HG02642 (cell line): ENCODE data around the gene USH2A.
"Not testable (repeated sequence)": the region's sequence is repeated elsewhere in the genome, so short reads cannot be mapped to it uniquely, and the experiment has no call there.

Experiments used
- ATAC-seq: cut with Tn5 transposase; IDR thresholded peaks from one replicate; pipeline ENCODE4 v1.9.1; 2021; ENCODE audit warnings: mild to moderate bottlenecking; ENCODE audit not compliant: unreplicated experiment, poor library complexity

Gene USH2A

DNA sequence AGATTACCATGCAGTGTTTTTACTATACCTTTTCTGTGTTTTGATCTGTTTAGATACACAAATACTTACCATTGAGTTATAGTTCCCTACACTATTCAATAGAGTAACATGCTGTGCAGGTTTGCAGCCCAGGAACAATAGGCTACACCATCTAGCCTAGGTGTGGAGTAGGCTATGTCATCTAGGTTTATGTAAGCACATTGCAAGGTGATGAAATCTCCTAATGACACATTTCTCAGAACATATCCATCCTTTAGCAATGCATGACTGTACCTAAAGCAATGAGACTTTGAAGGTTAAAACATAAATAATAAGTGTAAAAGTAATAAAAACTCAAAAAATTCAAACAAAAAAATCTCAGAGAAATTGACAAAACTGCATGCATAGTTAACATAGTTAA lies 358.6 kb downstream of the USH2A start:
- ATAC-seq, result no peak

DNA sequence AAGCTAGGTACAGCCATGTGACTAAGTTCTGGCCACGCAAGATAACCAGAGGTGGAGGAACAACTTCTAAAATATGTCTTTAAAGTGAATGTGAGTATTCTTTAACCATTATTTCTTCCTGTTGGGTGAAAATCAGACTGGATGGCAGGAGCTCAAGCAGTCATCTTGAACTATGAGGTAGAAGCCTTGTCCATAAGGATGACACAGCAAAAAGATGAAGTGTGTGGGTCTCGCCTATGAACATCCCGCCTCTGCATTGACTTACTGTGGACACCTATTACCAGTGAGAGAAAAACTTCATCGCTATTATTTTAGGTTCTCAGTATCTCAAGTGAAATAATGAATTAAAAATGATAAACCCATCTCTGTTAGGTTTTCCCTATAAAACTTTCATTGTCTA lies 365.3 kb downstream of the USH2A start:
- no peak for ATAC-seq

DNA sequence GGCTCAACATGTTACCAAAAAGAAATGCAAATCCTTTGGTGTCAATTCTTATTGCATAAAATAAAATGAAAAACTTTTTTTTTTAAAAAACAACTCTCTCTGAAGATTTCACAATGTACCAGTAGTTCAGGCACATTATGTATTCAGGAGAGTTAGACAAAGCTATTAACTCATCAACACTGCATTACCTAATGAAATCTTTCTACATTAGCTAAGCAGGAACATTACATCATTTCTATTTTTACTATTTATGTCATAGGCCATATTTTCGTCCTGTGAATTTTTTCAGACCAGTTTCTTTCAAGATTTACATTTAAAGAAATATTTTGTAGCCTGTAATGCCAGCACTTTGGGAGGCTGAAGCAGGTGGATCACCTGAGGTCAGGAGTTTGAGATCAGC lies 366.2 kb downstream of the USH2A start:
- no peak for ATAC-seq

DNA sequence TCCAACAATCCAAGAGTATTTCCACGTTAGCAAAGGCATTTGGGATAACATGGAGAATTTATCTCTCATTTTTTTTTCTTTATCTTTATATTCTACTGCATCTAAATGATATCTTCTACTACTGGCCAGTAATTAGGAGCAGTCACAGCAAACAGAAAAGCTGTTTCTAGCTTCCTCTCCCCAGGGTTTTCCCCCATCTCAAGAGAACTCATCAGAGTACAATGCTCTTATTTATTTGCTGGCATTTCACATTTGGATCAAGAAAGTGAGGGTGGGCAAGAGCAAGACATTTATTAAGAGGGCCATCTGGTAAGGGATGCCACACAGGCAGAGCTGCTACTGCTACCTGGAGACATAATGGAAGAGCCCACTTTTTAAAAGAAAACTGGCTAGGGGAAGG lies 368.2 kb downstream of the USH2A start:
- ATAC-seq, result no peak

DNA sequence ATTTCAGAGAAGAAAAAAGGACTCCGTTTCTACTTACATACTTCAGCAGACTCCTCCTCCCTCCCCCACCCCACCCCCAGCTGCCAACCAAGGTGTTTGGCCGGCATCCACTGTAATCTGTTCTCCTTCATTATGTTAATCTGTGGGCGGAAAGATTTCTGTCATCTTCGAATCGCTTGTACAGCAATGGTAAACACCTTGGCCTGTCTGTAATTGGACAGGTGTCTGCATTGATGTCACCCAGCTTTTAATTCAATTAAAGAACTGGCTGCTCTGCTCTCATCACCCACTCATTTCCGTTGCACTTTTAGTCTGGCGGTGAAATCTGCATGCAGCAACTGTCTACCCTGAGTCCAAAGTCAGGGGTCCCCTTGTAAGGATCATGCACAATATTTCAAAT lies 368.6 kb downstream of the USH2A start:
- no peak for ATAC-seq

DNA sequence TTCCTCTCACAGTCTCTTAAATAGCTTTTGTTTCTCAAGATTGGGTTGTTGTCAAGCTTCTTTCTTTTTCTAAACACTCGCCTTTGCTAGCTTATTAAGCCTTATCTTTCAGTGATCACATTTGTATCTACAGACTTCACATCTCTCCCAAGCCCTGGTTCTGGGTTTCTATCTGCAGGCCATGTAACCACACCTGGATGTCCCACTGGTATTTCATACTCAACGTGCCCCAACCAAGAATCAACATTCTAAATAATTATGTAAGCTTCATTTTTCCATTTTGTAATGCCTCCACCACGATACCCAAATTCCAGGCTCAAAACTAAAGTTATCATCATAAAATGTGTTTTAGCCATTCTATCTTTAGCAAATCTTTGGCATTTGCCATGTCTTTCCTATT lies 372.2 kb downstream of the USH2A start:
- ATAC-seq, result no peak

DNA sequence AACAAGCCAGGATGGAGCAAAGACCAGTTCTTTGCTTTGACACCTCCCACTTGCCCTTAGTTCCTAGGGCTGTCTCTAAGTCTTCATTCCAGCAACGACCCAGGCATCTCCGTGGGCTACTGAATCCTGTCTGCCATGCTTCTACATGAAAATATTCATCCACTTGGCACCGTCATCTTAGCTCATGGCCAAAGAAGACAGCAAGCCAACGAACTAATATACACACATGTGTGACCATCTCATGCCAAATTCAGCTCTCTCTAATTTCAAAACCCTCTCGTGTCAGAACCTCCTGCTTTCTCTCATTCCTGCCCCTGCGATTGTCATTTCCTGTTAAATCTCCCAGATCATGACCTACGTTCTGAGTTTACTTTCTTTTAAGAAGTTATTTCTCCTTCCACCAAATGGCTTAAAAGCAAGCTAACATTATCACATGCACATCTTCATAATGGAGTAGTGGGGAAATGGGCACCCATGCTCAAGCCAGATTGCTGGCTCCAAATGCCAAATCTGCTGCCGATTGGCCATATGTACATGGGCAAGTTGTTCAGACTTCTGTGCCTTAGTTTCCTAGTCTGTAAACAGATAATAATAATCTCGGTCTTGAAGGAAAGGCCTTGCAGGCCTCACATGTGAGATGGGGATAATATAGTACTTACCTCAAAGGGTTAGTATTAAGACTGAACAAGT lies 373.4 kb downstream of the USH2A start:
- ATAC-seq, result no peak

DNA sequence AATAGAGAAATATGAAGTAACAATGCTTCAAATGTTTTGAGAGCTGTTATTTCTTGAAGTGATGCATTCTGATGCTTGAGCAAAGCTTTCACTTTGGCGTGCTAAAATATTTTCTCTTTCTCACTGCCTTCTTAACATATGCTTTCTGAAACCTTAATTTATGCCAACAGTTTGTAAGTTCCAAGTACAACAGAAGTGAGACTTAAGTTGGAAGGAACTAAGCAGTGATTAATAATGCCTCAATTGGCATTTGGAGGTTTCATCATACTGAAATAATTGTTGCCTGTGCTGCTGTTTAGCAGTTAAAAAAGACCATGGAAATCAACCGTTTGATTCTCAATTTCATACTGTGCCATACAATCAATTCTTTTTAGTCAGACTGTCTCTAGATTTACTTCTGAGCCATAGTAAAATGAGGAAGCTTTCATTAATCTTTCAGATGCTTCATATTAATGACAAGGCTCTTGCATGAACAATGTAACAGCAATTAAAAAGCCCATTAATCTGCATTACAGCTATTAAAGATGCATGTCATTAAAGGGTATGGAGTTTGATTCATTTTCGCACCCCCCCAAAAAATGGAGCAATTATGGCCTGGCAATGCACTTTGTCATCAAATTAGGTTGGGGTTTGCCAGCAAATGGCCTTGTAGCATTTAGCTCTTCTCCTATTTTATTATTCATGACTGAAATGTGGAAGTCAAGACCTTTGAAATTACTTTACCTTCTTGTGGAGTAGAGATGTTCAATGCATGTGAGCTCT lies 375.3 kb downstream of the USH2A start:
- no peak for ATAC-seq

DNA sequence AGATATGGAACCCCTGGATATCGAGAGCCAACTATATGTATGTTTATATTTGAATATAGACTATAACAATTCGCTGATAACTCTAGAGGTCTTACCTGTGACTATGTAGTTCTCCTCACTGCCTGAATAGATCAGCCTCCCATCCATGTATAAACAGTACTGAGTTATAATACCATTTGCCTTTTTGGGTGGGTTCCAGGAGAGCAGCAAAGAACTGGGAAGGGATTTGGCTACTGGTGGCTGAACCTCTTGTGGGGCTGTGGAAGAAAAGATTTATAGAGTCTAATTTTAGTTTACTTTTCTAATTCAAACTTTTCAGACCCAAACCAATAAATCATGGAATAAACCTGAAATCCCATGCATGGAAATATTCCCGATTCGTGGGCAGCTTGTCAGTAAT lies 376.9 kb downstream of the USH2A start:
- no peak for ATAC-seq

DNA sequence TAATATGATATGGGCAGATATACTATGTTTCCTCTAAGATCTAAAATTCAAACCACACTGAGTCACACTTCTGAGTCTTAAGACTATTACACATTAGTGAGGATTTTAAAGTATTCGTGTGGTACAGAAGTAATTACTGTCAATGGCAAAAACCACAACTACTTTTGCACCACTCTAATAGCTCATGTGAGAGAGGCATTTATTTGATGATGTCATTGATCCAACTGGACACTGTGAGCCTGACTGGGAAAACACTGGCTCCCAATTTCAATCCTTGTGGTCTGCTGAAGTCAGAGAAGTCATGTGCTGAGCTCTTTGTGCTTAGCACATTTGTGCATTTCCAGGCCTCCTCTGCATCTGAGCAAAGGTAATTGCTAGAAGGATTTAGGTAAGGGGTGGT lies 377.8 kb downstream of the USH2A start:
- no peak for ATAC-seq

DNA sequence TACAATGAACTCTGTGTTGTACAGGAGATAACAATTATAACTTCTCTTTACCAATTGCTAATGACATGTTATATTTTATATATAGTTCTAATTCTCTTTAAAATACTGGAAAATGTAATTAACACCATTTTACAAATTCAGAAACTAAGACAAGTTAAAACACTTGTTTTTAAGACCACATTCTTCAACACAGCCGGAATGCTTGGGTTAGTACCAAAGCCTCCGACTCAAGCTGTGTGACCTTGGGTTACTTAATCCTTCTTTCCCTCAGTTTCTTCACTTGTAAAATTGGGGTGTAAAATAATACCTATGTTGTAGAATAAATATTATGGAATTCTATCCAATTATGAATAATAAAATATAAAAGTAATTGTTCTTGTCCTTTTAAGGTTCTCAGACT lies 378.7 kb downstream of the USH2A start:
- no peak for ATAC-seq

DNA sequence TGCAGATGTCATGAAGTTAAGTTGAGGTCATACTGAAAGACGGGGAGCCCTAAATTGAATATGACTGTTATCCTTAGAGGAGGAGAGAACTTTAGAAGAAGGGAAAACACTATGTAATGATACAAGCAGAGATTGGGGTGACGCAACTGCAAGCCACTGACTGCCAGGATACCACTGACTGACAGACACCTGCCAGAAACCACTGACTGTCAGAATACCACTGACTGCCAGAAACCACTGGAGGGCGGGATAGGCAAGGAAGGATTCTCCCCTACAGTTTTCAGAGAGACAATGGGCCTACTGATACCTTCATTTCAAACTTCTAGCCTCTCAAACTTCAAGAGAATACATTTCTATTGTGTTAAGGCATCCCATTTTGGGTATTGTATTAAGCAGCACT lies 388.7 kb downstream of the USH2A start:
- ATAC-seq, result no peak

DNA sequence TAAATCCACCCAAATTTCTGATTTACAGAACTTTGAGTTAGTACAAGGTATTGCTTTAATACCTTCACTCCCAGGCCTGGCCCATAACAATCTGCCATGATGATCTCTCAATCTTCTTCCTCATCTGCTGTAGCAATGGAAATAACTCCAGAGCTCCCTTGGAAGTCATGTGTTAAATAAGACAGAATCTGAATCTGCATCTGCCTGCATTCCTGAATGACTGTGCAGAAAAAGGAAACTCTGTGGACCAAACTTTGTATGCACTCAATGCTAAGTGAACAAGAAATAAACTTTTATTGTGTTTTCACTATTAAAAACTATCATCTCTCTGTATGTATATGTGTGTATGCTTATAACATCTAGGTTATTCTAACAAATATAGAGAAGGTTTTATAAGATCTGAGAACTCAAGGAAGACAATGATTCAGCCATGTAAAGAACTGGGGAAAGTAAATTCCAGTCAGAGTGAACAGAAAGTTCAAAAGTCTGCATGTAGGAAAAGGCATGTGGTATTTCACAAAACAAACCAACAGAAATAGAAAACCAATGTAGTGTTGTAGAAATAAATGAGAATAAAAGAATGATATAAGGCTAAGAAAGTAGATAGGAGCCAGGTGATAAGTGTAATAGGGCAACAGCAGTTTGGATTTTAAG lies 390.2 kb downstream of the USH2A start:
- no peak for ATAC-seq

DNA sequence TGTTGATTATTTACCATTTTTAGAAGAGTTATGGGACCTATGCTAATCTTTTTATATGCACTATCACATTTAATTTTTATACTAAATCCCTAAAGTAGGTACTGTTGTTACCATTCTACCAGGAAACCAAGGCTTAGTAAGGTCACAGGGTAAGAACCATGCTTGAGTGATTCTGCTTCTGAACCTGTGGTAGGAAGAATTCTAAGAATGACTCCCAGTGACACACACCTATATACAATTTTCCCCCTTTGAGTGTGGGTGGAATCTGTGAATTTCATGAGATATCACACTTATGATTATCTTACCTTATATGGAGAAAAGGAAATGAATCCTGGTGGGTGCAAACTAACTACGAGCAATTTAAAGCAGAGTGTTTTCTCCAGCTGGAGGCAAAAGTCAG lies 391.0 kb downstream of the USH2A start:
- no peak for ATAC-seq

DNA sequence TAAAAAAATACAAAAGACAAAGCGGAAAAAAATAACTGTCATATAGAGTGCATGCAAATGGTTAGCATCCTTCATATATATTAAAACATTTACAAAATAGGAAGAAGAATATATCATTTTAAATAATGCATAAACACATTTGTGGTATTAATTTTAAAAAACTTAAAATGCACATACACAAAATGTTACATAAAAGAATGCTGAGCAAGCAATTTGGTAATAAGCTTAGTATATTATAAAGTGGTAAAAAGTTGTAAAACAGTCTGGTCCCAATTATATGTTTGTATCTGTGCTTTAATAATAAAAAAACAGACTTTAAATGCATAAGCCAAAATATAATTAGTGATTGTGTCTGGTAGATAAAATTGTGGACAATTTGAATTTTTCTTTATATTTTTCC lies 394.6 kb downstream of the USH2A start:
- ATAC-seq, result no peak

DNA sequence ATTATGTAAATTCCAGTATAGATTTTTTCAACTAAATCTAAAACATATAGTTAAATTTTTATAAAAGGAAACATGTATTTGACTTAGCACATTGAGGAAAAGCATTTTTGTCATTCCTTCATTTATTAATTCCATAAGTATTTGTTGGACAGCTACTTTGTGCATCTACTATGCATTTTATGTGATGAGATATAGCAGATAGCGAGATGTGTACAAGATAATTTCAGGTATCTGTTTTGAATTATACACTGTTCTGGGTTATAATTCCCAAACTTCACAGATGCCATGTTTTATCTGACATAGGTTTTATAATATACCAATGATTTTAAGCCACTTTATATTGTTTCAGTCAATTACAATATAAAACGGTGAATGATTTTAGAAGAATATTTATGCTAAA lies 398.7 kb downstream of the USH2A start:
- ATAC-seq, result no peak

DNA sequence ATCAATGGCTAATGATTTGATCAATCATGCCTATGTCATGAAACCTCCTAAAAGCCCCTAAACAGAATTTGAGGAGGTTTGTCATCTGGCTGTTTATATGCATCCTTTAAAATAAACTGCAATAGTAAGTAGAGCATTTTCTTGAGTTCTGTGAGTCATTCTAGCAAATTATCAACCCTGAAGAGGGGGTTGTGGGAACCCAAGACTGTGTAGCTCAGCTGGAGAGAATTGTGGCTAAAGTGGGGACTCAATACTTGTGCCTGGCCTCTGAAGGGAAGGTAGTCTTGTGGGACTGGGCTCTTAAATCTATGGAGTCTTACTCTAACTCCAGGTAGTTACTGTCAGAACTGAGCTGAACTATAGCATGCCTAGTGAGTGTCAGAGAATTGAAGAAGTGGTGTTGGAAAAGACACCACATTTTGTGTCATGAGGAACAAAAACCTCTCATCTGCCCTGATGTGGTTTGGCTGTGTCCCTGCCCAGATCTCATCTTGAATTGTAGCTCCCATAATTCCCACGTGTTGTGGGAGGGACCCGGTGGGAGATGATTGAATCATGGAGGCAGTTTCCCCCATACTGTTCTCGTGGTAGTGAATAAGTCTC lies 402.4 kb downstream of the USH2A start:
- no peak for ATAC-seq

DNA sequence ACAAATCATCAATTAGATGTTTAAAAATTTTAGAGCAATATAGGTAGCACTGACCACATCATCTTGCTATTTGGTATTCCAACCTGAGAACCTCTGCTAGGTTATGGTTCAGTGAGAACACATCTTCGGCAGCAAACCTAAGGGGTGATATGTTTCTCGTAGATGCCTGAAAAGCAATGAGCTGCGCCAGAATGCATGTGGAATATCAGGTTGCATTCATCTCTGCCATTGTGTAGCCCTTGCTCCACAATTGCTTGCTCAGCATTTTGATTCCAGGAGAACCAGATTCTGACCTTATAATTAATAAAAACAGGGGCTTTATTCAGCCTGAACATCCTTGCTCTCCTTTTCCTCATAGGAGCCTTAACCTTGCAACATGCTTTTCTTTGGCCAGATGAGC lies 408.1 kb downstream of the USH2A start:
- no peak for ATAC-seq

DNA sequence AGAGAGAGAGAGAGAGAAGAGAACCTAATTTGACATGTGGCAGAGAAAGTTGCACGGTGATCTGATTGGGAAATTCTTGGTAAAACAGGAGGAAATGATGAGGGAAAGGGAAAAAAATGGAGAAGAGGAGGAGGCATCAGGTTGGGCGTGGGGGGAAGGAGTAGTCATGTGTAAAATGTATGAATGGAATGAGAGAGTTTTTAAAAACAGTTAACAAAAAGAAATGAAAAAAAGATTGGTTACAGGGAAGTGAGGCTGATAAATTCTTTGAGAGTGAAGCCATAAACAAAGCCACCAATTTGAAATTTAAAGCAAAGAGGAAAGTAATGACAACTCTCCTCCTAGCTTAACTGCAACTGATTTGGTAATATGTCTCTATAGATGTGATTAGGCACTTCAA lies 409.2 kb downstream of the USH2A start:
- no peak for ATAC-seq

DNA sequence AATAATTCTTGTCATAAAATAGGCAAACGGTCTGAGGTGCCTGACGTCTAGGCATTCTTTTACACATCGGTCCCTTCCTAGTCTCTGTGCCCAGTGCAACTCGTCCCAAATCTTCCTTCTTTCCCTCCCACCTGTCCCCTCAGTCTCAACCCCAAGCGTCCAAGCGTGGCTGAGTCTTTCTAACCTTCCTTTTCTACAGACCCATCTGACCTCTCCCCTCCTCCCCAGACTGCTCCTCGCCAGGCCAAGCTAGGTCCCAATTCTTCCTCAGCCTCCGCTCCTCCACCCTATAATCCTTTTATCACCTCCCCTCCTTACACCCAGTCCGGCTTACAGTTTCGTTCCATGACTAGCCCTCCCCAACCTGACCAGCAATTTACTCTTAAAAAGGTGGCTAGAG lies 413.8 kb downstream of the USH2A start:
- not testable (repeated sequence) for ATAC-seq

DNA sequence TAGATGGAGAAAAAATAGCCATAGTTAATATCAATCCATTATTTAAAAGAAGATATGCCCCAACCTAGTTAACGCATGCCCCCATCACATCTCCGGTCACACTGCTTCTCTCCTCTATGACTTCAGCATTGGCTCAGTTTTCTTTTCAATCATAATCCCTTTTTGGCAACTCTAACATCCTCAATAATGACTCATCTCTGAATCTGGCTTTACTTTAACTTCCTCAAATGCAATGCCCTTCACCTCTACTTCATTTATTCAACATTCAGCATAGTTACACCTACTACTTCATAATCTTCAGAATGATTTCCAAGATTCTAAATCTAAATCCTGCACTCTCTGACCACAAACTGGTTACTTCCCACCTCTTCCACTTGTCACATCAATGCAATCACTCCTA lies 417.3 kb downstream of the USH2A start:
- peak; percentile 96 for ATAC-seq
